CD4-positive, alpha-beta T cell (primary cell): ENCODE measurements around the gene GMPR2. TPM values are rescaled to one million over a fixed set of nuclear protein-coding genes. Genes with fewer than 3 reads are reported as not detected.

Experiments
- ATAC-seq: fragments of 200-7000 bp; cut with Tn5 transposase; one replicate; pipeline ENCODE4 v1.10.0; 2022; ENCODE audit warnings: mild to moderate bottlenecking; ENCODE audit not compliant: poor library complexity
- CTCF ChIA-PET: fragments of 350-600 bp; sonication (Branson Sonifier 250); formaldehyde crosslinking; loops from one replicate; lab custom pipeline; 2021; ENCODE audit warnings: antibody characterized with exemption, inconsistent platforms; lab: Charles Lee
- POLR2A ChIA-PET: fragments of 350-600 bp; sonication (Branson Sonifier 250); formaldehyde crosslinking; loops from one replicate; lab custom pipeline; 2021; ENCODE audit warnings: antibody characterized with exemption, inconsistent platforms; lab: Charles Lee
- DNase-seq, 14 experiments: peaks; one replicate each; pipeline ENCODE4 v3.0.0-alpha.2; 2013 to 2020; ENCODE audit warnings: mixed read lengths in 2 of 14
- H3K27ac ChIP-seq, 2 donors: one replicate each; pipeline versions ENCODE4 v1.5.1 to v1.7.0; 2013; ENCODE audit warnings: low read length in 2 of 2, low read depth in 1 of 2, mild to moderate bottlenecking in 1 of 2
- H3K27me3 ChIP-seq, 2 experiments: 1 replicate in 1 of 2; 2 replicates in 1 of 2; pipeline versions ENCODE4 v1.6.1 to v1.7.0; 2013; ENCODE audit warnings: low read length in 2 of 2, control low read depth in 1 of 2, mild to moderate bottlenecking in 1 of 2, moderate library complexity in 1 of 2; ENCODE audit not compliant: insufficient read depth in 2 of 2, control insufficient read depth in 1 of 2
- H3K36me3 ChIP-seq: one replicate; pipeline ENCODE4 v1.6.1; 2013; ENCODE audit warnings: low read length, control low read depth; ENCODE audit not compliant: insufficient read depth
- H3K4me1 ChIP-seq: one replicate; pipeline ENCODE4 v1.6.1; 2013; ENCODE audit warnings: low read length, control low read depth; ENCODE audit not compliant: insufficient read depth
- H3K4me3 ChIP-seq: one replicate; pipeline ENCODE4 v1.5.1; 2013; ENCODE audit warnings: mild to moderate bottlenecking, low read length, moderate library complexity
- H3K9me3 ChIP-seq, 2 experiments: 1 replicate in 1 of 2; 2 replicates in 1 of 2; pipeline versions ENCODE4 v1.6.1 to v1.7.0; 2013; ENCODE audit warnings: low read length in 2 of 2, mild to moderate bottlenecking in 2 of 2, control low read depth in 1 of 2, moderate library complexity in 1 of 2; ENCODE audit not compliant: control insufficient read depth in 1 of 2, insufficient read depth in 1 of 2
- H3K27ac Mint-ChIP-seq: one replicate; pipeline ENCODE4 v1.8.0; 2020; ENCODE audit warnings: mixed read lengths
- H3K27me3 Mint-ChIP-seq: one replicate; pipeline ENCODE4 v1.8.0; 2021; ENCODE audit warnings: mixed read lengths
- H3K36me3 Mint-ChIP-seq: one replicate; pipeline ENCODE4 v1.8.0; 2021; ENCODE audit warnings: low read depth, mixed read lengths
- H3K4me1 Mint-ChIP-seq: one replicate; pipeline ENCODE4 v1.8.0; 2021; ENCODE audit warnings: low read depth, mixed read lengths
- H3K4me3 Mint-ChIP-seq: one replicate; pipeline ENCODE4 v1.8.0; 2020; ENCODE audit warnings: mild to moderate bottlenecking, mixed read lengths
- H3K9me3 Mint-ChIP-seq: one replicate; pipeline ENCODE4 v1.8.0; 2020; ENCODE audit warnings: mixed read lengths
- intact Hi-C, 2 experiments: fragments of 100-400 bp; cut with DNase I in 1 of 2; cut with micrococcal nuclease in 1 of 2; formaldehyde crosslinking; loops; one replicate each; pipeline versions ENCODE4 v1.15.1 to v1.9.0; 2023 to 2025; cut with DNase I, micrococcal nuclease
- total RNA-seq, 174 experiments: library from RNA in 2 of 174; stranded (reverse) in 2 of 174; gene quantifications; one replicate each; pipeline ENCODE4 v1.2.3 and lab custom pipeline; 2021 to 2026
- TF ChIP-seq, protein P1 (sequence below): fragments of 200-600 bp; IDR thresholded peaks from one replicate; pipeline ENCODE4 v1.8.0; 2022; ENCODE audit warnings: antibody characterized with exemption, mild to moderate bottlenecking

The GMPR2 gene
- total RNA-seq, 2 experiments from 2014 or later, result 22.2 to 24.8 TPM

DNA sequence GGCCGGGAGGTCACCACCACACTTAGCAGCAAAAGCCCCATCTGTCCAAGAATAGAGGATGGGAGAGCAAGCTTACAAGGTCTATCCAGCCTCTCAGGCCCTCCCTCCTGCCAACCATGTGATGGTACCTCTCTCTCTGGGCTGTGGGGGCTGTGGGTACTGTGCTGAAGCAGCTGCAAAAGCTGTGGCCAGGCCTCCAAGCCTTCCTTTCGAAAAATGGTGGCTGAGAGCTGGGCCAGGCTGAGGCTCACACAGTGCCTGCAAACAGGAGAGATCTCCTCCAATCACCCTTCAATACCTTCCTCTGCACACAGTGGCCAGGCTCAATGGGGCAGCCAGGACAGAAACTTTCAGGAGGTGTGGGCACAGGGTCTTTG, 45.2 kb upstream of the GMPR2 start:
- H3K36me3 Mint-ChIP-seq, result peaks cover 65% of the 10 kb centered on the region
- ATAC-seq, result no peak
- peak overlapping the region; percentile 75 for H3K4me3 ChIP-seq

DNA sequence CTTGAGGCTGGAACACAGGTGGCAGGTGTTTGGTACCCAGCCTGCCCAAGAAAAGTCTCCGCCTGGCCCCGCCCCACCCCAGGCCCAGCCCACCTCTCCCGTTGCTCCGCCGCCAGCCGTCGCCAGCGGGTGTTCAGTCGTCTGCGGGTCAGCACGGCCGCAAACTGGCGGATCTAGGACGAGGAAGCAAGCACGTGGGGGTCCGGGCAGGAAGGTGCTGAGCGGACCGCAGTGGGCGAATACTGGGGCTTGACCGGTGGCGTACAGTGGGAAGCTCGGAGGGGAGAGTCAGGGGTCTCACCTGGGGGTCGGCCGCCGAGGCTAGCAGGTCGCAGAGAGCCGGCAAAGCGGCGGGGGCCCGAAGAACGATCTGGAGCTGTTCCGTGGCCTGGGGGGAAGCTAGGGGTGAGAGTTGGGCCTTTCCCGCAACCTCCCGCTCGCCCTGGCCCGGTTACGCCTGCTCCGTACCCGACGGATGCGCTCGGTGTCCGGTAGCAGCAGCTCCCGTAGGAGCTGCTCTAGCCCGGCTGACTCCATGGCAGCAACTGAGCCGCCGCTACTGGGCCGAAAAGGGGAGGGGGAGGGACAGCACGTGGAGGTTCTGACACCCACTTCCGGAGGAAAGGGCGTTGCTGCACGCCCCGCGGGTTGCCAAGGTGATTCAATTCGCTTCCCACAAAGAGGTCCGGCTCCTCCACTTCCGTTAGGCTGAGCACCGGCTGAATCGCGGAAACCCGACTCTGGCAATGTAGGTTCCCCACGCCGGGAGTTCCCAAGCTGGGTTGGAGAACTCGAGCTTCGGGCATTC, 44.3 kb upstream of the GMPR2 start, which contains the start of gene IPO4:
Gene IPO4 (minus strand): TSS at position 566 of the 808 bp plus-strand sequence. CDS start 29 bp downstream, at position 537.
- CTCF ChIA-PET, result interaction anchor here (0.6 to 2.6 kb wide), 7 partner anchors 27 to 145 kb away, joined by 3 to 24 read pairs (median 4); partner anchors contain the start of genes IRF9, MDP1 and RABGGTA
- H3K36me3 Mint-ChIP-seq, result peaks cover 63% of the 10 kb centered on the region
- H3K27me3 Mint-ChIP-seq, result no peaks in the 10 kb centered on the region
- H3K27ac Mint-ChIP-seq, result peak within 1 kb of the TSS; percentile 91
- no peaks in the 10 kb centered on the region for H3K9me3 Mint-ChIP-seq
- POLR2A ChIA-PET, result interaction anchor here (0.7 to 7.4 kb wide), 23 partner anchors 9 to 122 kb away, joined by 3 to 85 read pairs (median 5); partner anchors contain the start of genes CHMP4A, CIDEB, DCAF11 and DHRS1
- ATAC-seq, result peak; percentile 91
- H3K27me3 ChIP-seq, result no peaks in the 10 kb centered on the region
- TF ChIP-seq, protein P1, sequence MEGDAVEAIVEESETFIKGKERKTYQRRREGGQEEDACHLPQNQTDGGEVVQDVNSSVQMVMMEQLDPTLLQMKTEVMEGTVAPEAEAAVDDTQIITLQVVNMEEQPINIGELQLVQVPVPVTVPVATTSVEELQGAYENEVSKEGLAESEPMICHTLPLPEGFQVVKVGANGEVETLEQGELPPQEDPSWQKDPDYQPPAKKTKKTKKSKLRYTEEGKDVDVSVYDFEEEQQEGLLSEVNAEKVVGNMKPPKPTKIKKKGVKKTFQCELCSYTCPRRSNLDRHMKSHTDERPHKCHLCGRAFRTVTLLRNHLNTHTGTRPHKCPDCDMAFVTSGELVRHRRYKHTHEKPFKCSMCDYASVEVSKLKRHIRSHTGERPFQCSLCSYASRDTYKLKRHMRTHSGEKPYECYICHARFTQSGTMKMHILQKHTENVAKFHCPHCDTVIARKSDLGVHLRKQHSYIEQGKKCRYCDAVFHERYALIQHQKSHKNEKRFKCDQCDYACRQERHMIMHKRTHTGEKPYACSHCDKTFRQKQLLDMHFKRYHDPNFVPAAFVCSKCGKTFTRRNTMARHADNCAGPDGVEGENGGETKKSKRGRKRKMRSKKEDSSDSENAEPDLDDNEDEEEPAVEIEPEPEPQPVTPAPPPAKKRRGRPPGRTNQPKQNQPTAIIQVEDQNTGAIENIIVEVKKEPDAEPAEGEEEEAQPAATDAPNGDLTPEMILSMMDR, result no peak
- H3K36me3 ChIP-seq, result peaks cover 56% of the 10 kb centered on the region
- H3K9me3 ChIP-seq, result no peaks in the 10 kb centered on the region
- peak within 1 kb of the TSS; percentile 93 for H3K4me3 Mint-ChIP-seq
- peaks cover 45% of the 10 kb centered on the region for H3K4me1 Mint-ChIP-seq
- H3K4me1 ChIP-seq, result peaks cover 32% of the 10 kb centered on the region
- H3K27ac ChIP-seq, result peak within 1 kb of the TSS; percentile 70 to 88
- DNase-seq, result peak; percentile 86 to 98 (median 94)
- intact Hi-C loops, result loop anchor here (1.0 to 5.0 kb wide), 5 partner anchors 25 to 74 kb away; partner anchors contain the start of genes PSME2 (in 2 of the 2), RNF31 (in 2 of the 2), CHMP4A (in 1 of the 2) and DCAF11 (in 1 of the 2)
- peak within 1 kb of the TSS; percentile 75 for H3K4me3 ChIP-seq

More for the DNA sequence above, 45.2 kb upstream of the GMPR2 start:
- ChIA-PET POLR2A (interaction anchor here (0.6 to 7.4 kb wide), 8 partner anchors 14 to 83 kb away, joined by 3 to 85 read pairs (median 9); partner anchors contain the start of genes CHMP4A, DCAF11, IRF9 and NRL), CTCF (interaction anchor here (0.7 to 2.6 kb wide), 3 partner anchors 8 to 28 kb away, joined by 3 to 24 read pairs (median 13); partner anchors contain the start of genes IRF9, MDP1 and TM9SF1)
- Histone ChIP-seq H3K36me3 (peaks cover 58% of the 10 kb centered on the region), H3K9me3 (no peaks in the 10 kb centered on the region), H3K4me1 (peaks cover 32% of the 10 kb centered on the region), H3K27ac (peak overlapping the region in 1 of 2 donors; percentile 88), H3K27me3 (no peaks in the 10 kb centered on the region)
- H3K4me1 Mint-ChIP-seq, result peaks cover 39% of the 10 kb centered on the region
- intact Hi-C loops, result loop anchor here in 1 of 2 experiments (2.0 to 5.0 kb wide), 2 partner anchors 23 to 40 kb away; partner anchors contain the start of genes PSME2 and RNF31
- no peaks in the 10 kb centered on the region for H3K27me3 Mint-ChIP-seq
- TF ChIP-seq, protein P1, result no peak
- peak overlapping the region; percentile 93 for H3K4me3 Mint-ChIP-seq
- H3K27ac Mint-ChIP-seq, result peak overlapping the region; percentile 91
- DNase-seq, result no peak
- no peaks in the 10 kb centered on the region for H3K9me3 Mint-ChIP-seq

DNA sequence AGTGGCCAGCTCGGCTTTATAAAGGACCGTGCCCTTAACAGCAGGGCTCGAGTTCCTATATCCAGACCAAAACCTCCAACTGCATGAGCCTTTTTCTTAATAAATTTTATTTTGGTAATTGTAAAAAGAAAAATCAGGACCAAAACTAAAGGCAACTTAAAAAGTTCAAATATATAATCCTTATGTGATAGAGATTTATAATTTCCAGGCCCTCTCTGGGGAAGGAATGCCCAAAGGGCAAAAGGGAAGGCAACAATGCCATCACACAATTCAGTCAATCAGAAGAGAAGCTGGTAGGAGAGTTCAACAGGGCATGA, 43.7 kb upstream of the GMPR2 start:
- Mint-ChIP-seq H3K9me3 (no peaks in the 10 kb centered on the region), H3K36me3 (peaks cover 59% of the 10 kb centered on the region), H3K27me3 (no peaks in the 10 kb centered on the region), H3K27ac (peak overlapping the region; percentile 91), H3K4me3 (peak overlapping the region; percentile 93), H3K4me1 (peaks cover 47% of the 10 kb centered on the region)
- ChIA-PET CTCF (interaction anchor here (0.6 to 2.6 kb wide), 7 partner anchors 27 to 145 kb away, joined by 3 to 24 read pairs (median 4); partner anchors contain the start of genes IRF9, MDP1 and RABGGTA), POLR2A (interaction anchor here (0.7 to 7.4 kb wide), 23 partner anchors 9 to 121 kb away, joined by 3 to 85 read pairs (median 5); partner anchors contain the start of genes CHMP4A, CIDEB, DCAF11 and DHRS1)
- Histone ChIP-seq H3K4me3 (no peak overlapping the region), H3K4me1 (peaks cover 33% of the 10 kb centered on the region), H3K27ac (peak overlapping the region; percentile 52 to 62), H3K9me3 (no peaks in the 10 kb centered on the region), H3K27me3 (no peaks in the 10 kb centered on the region), H3K36me3 (peaks cover 52% of the 10 kb centered on the region)
- intact Hi-C loops, result loop anchor here (2.0 to 5.0 kb wide), 4 partner anchors 42 to 74 kb away; partner anchors contain the start of genes PSME2 (in 2 of the 2), RNF31 (in 2 of the 2), DCAF11 (in 1 of the 2) and GMPR2 (in 1 of the 2)
- ATAC-seq (no peak), DNase-seq (no peak)
- TF ChIP-seq, protein P1, result no peak
